ENCODE data around the gene PCDHB8.
"Not testable (repeated sequence)": the region's sequence is repeated elsewhere in the genome, so short reads cannot be mapped to it uniquely, and the experiment has no call there.

PCDHB8 gene

DNA sequence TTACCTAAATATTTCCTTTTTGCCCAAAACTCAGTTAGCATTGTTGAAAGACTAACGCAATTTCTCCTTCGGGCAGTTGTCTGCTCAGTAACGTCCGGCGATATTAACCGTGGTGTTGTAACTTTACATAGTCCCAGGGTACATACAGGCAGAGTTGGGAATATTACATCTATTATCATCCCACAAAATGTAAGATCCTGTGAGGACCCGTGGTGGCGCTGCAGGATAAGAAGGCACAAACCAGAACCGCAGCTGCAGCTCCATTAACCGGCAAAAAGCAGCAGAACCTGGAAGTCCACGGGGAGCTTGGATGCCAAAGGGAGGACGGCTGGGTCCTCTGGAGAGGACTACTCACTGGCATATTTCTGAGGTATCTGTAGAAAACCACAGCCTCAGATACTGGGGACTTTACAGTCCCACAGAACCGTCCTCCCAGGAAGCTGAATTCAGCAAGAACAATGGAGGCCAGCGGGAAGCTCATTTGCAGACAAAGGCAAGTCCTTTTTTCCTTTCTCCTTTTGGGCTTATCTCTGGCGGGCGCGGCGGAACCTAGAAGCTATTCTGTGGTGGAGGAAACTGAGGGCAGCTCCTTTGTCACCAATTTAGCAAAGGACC, at the start of gene PCDHB8:
Gene PCDHB8, plus strand, starts transcription at position 214 of the 615 bp plus-strand sequence. Its CDS starts 245 bp downstream, at position 459.
- not testable (repeated sequence) for H3K4me1 Mint-ChIP-seq (ENCODE audit: low read depth); H3K27ac Mint-ChIP-seq

GRCh38 chr5:141135030-141135717, 42.4 kb upstream of the PCDHB8 start, which contains the start of gene PCDHB5:
TSS of gene PCDHB5 (plus strand) at chr5:141135206. CDS start at chr5:141135435, 229 bp downstream.
- peaks cover 20% of the 10 kb centered on the region for H3K27me3 Mint-ChIP-seq
- H3K36me3 Mint-ChIP-seq (ENCODE audit: low read depth): peaks cover 4% of the 10 kb centered on the region
- H3K27ac Mint-ChIP-seq: no peak within 1 kb of the TSS
- peaks cover 32% of the 10 kb centered on the region for H3K9me3 Mint-ChIP-seq
- no peaks in the 10 kb centered on the region for H3K4me1 Mint-ChIP-seq (ENCODE audit: low read depth)
- H3K4me3 Mint-ChIP-seq: peak within 1 kb of the TSS; percentile 37

More for the DNA sequence above, at the start of gene PCDHB8:
- Mint-ChIP-seq H3K9me3 (peaks cover 16% of the 10 kb centered on the region), H3K27me3 (peaks cover 32% of the 10 kb centered on the region)
- not testable (repeated sequence) for H3K36me3 Mint-ChIP-seq (ENCODE audit: low read depth); H3K4me3 Mint-ChIP-seq

DNA sequence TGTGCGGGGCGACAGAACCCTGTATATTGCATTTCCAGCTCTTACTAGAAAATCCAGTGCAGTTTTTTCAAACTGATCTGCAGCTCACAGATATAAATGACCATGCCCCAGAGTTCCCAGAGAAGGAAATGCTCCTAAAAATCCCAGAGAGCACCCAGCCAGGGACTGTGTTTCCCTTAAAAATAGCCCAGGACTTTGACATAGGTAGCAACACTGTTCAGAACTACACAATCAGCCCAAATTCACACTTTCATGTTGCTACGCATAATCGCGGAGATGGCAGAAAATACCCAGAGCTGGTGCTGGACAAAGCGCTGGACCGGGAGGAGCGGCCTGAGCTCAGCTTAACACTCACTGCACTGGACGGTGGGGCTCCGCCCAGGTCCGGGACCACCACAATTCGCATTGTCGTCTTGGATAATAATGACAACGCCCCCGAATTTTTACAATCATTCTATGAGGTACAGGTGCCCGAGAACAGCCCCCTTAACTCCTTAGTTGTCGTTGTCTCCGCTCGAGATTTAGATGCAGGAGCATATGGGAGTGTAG, 41.8 kb upstream of the PCDHB8 start:
- peaks cover 20% of the 10 kb centered on the region for H3K27me3 Mint-ChIP-seq
- H3K9me3 Mint-ChIP-seq: peaks cover 28% of the 10 kb centered on the region
- no peaks in the 10 kb centered on the region for H3K4me1 Mint-ChIP-seq (ENCODE audit: low read depth)
- H3K27ac Mint-ChIP-seq: no peak overlapping the region
- peaks cover 4% of the 10 kb centered on the region for H3K36me3 Mint-ChIP-seq (ENCODE audit: low read depth)
- no peak overlapping the region for H3K4me3 Mint-ChIP-seq

DNA sequence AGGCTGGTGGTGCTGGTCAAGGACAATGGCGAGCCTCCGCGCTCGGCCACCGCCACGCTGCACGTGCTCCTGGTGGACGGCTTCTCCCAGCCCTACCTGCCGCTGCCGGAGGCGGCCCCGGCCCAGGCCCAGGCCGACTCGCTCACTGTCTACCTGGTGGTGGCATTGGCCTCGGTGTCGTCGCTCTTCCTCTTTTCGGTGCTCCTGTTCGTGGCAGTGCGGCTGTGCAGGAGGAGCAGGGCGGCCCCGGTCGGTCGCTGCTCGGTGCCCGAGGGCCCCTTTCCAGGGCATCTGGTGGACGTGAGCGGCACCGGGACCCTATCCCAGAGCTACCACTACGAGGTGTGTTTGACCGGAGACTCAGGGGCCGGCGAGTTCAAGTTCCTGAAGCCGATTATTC, 40.2 kb upstream of the PCDHB8 start:
- not testable (repeated sequence) for H3K4me3 Mint-ChIP-seq; H3K4me1 Mint-ChIP-seq (ENCODE audit: low read depth); H3K36me3 Mint-ChIP-seq (ENCODE audit: low read depth); H3K27ac Mint-ChIP-seq
- Mint-ChIP-seq H3K27me3 (peaks cover 28% of the 10 kb centered on the region), H3K9me3 (peaks cover 28% of the 10 kb centered on the region)

DNA sequence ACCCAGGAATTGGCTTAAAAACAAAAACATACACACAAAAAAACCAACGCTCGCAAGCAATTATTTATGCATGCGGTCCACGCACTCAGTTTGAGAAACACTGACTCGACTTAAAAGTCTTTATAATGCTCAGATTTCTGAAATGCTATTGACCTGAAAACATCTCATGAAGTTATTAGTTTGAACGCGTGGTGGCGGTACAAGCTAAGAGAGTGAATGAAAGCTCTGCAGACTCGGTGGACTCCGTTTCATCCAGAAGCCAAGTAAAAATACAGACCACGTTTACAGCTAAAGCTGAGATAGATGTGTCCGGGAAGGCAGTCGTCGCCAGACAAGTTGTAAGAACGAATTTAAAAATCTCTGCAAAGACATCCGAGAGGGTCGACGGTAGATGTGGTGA, 27.8 kb upstream of the PCDHB8 start, which contains the start of gene PCDHB6:
Gene PCDHB6, plus strand, starts transcription at position 246 of the 400 bp plus-strand sequence. CDS start 201 bp downstream, outside the sequence.
- H3K27ac Mint-ChIP-seq: no peak within 1 kb of the TSS
- peaks cover 45% of the 10 kb centered on the region for H3K27me3 Mint-ChIP-seq
- H3K4me1 Mint-ChIP-seq (ENCODE audit: low read depth): no peaks in the 10 kb centered on the region
- H3K4me3 Mint-ChIP-seq: no peak within 1 kb of the TSS
- H3K9me3 Mint-ChIP-seq: peaks cover 13% of the 10 kb centered on the region
- peaks cover 4% of the 10 kb centered on the region for H3K36me3 Mint-ChIP-seq (ENCODE audit: low read depth)

DNA sequence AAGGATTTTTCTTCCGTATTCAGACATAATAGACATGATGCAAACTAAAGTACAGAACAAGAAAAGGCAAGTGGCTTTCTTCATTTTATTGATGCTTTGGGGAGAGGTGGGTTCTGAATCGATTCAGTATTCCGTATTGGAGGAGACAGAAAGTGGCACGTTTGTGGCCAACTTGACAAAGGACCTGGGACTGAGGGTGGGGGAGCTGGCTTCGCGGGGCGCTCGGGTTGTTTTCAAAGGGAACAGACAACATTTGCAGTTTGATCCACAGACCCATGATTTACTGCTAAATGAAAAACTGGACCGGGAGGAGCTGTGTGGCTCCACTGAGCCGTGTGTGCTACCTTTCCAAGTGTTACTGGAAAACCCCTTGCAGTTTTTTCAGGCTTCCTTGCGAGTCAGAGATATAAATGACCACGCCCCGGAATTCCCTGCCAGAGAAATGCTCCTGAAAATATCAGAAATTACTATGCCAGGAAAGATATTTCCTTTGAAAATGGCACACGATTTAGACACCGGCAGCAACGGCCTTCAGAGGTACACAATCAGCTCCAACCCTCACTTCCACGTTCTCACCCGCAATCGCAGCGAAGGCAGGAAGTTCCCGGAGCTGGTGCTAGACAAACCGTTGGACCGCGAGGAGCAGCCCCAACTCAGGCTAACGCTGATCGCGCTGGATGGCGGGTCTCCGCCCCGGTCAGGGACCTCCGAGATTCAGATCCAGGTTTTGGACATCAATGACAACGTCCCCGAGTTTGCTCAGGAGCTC, 27.2 kb upstream of the PCDHB8 start:
- Mint-ChIP-seq H3K27ac (no peak overlapping the region), H3K36me3 (ENCODE audit: low read depth) (peaks cover 4% of the 10 kb centered on the region), H3K9me3 (peaks cover 13% of the 10 kb centered on the region), H3K4me1 (ENCODE audit: low read depth) (no peaks in the 10 kb centered on the region), H3K27me3 (peaks cover 46% of the 10 kb centered on the region), H3K4me3 (no peak overlapping the region)

- Mint-ChIP-seq H3K27ac (no peak overlapping the region), H3K4me3 (no peak overlapping the region), H3K36me3 (ENCODE audit: low read depth) (peaks cover 4% of the 10 kb centered on the region), H3K9me3 (peaks cover 14% of the 10 kb centered on the region), H3K27me3 (peaks cover 52% of the 10 kb centered on the region), H3K4me1 (ENCODE audit: low read depth) (no peaks in the 10 kb centered on the region)
These were observed 26.6 kb upstream of the PCDHB8 start for GRCh38 chr5:141150993-141151325.

- Mint-ChIP-seq H3K27me3 (peaks cover 58% of the 10 kb centered on the region), H3K9me3 (peaks cover 19% of the 10 kb centered on the region)
- not testable (repeated sequence) for H3K4me3 Mint-ChIP-seq; H3K27ac Mint-ChIP-seq; H3K4me1 Mint-ChIP-seq (ENCODE audit: low read depth); H3K36me3 Mint-ChIP-seq (ENCODE audit: low read depth)
These were observed 26.0 kb upstream of the PCDHB8 start for GRCh38 chr5:141151632-141152031.

GRCh38 chr5:141152096-141152495, 25.5 kb upstream of the PCDHB8 start:
- H3K4me1 Mint-ChIP-seq (ENCODE audit: low read depth); H3K4me3 Mint-ChIP-seq; H3K27ac Mint-ChIP-seq: not testable (repeated sequence)
- H3K27me3 Mint-ChIP-seq: peaks cover 63% of the 10 kb centered on the region
- peaks cover 11% of the 10 kb centered on the region for H3K36me3 Mint-ChIP-seq (ENCODE audit: low read depth)
- H3K9me3 Mint-ChIP-seq: peaks cover 24% of the 10 kb centered on the region

- H3K4me1 Mint-ChIP-seq (ENCODE audit: low read depth): no peaks in the 10 kb centered on the region
- H3K27ac Mint-ChIP-seq: no peak overlapping the region
- H3K36me3 Mint-ChIP-seq (ENCODE audit: low read depth): peaks cover 7% of the 10 kb centered on the region
- H3K9me3 Mint-ChIP-seq: peaks cover 23% of the 10 kb centered on the region
- peaks cover 56% of the 10 kb centered on the region for H3K27me3 Mint-ChIP-seq
- H3K4me3 Mint-ChIP-seq: no peak overlapping the region
These were observed 21.8 kb upstream of the PCDHB8 start for GRCh38 chr5:141155540-141156374.

DNA sequence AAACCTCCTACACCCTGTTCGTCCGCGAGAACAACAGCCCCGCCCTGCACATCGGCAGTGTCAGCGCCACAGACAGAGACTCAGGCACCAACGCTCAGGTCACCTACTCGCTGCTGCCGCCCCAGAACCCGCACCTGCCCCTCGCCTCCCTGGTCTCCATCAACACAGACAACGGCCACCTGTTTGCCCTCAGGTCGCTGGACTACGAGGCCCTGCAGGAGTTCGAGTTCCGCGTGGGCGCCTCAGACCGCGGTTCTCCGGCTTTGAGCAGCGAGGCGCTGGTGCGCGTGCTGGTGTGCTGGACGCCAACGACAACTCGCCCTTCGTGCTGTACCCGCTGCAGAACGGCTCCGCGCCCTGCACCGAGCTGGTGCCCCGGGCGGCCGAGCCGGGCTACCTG, 20.2 kb upstream of the PCDHB8 start:
- H3K27me3 Mint-ChIP-seq: peaks cover 47% of the 10 kb centered on the region
- H3K4me1 Mint-ChIP-seq (ENCODE audit: low read depth); H3K27ac Mint-ChIP-seq; H3K36me3 Mint-ChIP-seq (ENCODE audit: low read depth); H3K4me3 Mint-ChIP-seq: not testable (repeated sequence)
- peaks cover 19% of the 10 kb centered on the region for H3K9me3 Mint-ChIP-seq

DNA sequence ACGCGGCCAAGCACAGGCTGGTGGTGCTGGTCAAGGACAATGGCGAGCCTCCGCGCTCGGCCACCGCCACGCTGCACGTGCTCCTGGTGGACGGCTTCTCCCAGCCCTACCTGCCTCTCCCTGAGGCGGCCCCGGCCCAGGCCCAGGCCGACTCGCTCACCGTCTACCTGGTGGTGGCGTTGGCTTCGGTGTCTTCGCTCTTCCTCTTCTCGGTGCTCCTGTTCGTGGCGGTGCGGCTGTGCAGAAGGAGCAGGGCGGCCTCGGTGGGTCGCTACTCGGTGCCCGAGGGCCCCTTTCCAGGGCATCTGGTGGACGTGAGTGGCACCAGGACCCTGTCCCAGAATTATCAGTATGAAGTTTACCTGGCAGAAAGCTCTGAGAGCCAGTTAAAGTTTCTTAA, 19.7 kb upstream of the PCDHB8 start:
- H3K27me3 Mint-ChIP-seq: peaks cover 41% of the 10 kb centered on the region
- not testable (repeated sequence) for H3K4me1 Mint-ChIP-seq (ENCODE audit: low read depth); H3K36me3 Mint-ChIP-seq (ENCODE audit: low read depth); H3K27ac Mint-ChIP-seq; H3K4me3 Mint-ChIP-seq
- H3K9me3 Mint-ChIP-seq: peaks cover 20% of the 10 kb centered on the region

GRCh38 chr5:141172381-141173204, 5.0 kb upstream of the PCDHB8 start, which contains the start of gene PCDHB7:
TSS of gene PCDHB7 (plus strand) at chr5:141172644. CDS start at chr5:141172836, 192 bp downstream.
- Mint-ChIP-seq H3K9me3 (peaks cover 14% of the 10 kb centered on the region), H3K27ac (no peak within 1 kb of the TSS), H3K4me1 (ENCODE audit: low read depth) (no peaks in the 10 kb centered on the region), H3K4me3 (no peak within 1 kb of the TSS), H3K36me3 (ENCODE audit: low read depth) (peaks cover 3% of the 10 kb centered on the region), H3K27me3 (peaks cover 49% of the 10 kb centered on the region)
